ENCODE measurements around the gene ATP1B4. TPM values are rescaled to one million over a fixed set of nuclear protein-coding genes. Genes with fewer than 3 reads are reported as not detected.

ATP1B4 gene
- total RNA-seq, 1 experiment from 2014 or later: not detected

Other genes with a start within 250 kb of the ATP1B4 start
- gene RHOXF1, start 246.2 kb upstream of the ATP1B4 start, total RNA-seq (2021): not detected in 3 replicates
- gene RHOXF2, start 203.5 kb upstream of the ATP1B4 start, total RNA-seq (2021): 0.07 to 0.20 TPM in 2 of 3 replicates, not detected in the other
- gene ZBTB33, start 111.3 kb upstream of the ATP1B4 start, total RNA-seq (2021): 12.3 to 16.2 TPM (median 12.5 TPM) in 3 replicates
- gene TMEM255A, start 50.6 kb upstream of the ATP1B4 start, total RNA-seq (2021): 0.41 to 0.69 TPM (median 0.61 TPM) in 3 replicates
- gene LAMP2, start 107.2 kb downstream of the ATP1B4 start, total RNA-seq (2021): 28.8 to 33.8 TPM (median 31.2 TPM) in 3 replicates
- gene CUL4B, start 198.9 kb downstream of the ATP1B4 start, total RNA-seq (2021): 38.9 to 42.3 TPM (median 42.3 TPM) in 3 replicates
- gene MCTS1, start 242.0 kb downstream of the ATP1B4 start, total RNA-seq (2021): 22.8 to 30.4 TPM (median 28.2 TPM) in 3 replicates

All from WTC11 (cell line).